HepG2 (cell line): ENCODE results near the gene APBB2. TPM values are rescaled to one million over a fixed set of nuclear protein-coding genes. Genes with fewer than 3 reads are reported as not detected.

Experiments used
- ATAC-seq: fragments of 200-7000 bp; cut with Tn5 transposase; 3 replicates; pipeline ENCODE4 v1.9.1; 2020; ENCODE audit warnings: mild to moderate bottlenecking, moderate library complexity
- Bru-seq: library from RNA; stranded (reverse); fragments of 400-500 nt; gene quantifications from one replicate; lab custom pipeline; 2021; lab: Mats Ljungman, UMichigan
- BruChase-seq, 2 experiments: library from RNA; stranded (reverse); fragments of 400-500 nt; gene quantifications; one replicate each; lab custom pipeline; 2021; lab: Mats Ljungman, UMichigan
- BruUV-seq: library from RNA; stranded (reverse); fragments of 400-500 nt; replicated peaks from 2 replicates; lab custom pipeline; 2021; lab: Mats Ljungman, UMichigan
- CTCF ChIA-PET: fragments of 300-600 bp; formaldehyde crosslinking; extraction: SDS; loops from one replicate; lab custom pipeline; 2021; ENCODE audit warnings: low total read pairs, inconsistent platforms, low intra/inter-chr PET ratio; lab: Yijun Ruan, JAX
- POLR2A ChIA-PET: fragments of 350-600 bp; sonication (Branson Sonifier 250); formaldehyde crosslinking; loops from one replicate; lab custom pipeline; 2020; ENCODE audit warnings: antibody characterized with exemption, inconsistent platforms; lab: Yijun Ruan, JAX
- DNase-seq: peaks from one replicate; pipeline ENCODE4 v3.0.0-alpha.2; 2015; ENCODE audit warnings: low spot score
- FAIRE-seq: peaks from 3 replicates; lab custom pipeline; 2011; peaks lifted over from hg19 to GRCh38; lab: Jason Lieb, UNC
- H2AFZ ChIP-seq: one replicate; pipeline ENCODE4 v1.6.1; 2011; ENCODE audit warnings: low read length, inconsistent platforms
- H3K27ac ChIP-seq: fragments of 300-600 bp; 3 replicates; pipeline ENCODE4 v1.8.0; 2011; ENCODE audit warnings: mixed run types, mild to moderate bottlenecking, mixed read lengths, low read length, inconsistent platforms; ENCODE audit not compliant: insufficient read depth; ENCODE audit errors: extremely low read length
- H3K27me3 ChIP-seq, 2 experiments: fragments of 200-600 bp in 1 of 2; 2 replicates in 1 of 2; 3 replicates in 1 of 2; pipeline versions ENCODE4 v1.6.0 to v1.8.0; 2011; ENCODE audit warnings: low read length in 2 of 2, mild to moderate bottlenecking in 2 of 2, moderate library complexity in 2 of 2, inconsistent platforms in 1 of 2; ENCODE audit not compliant: insufficient read depth in 2 of 2, control insufficient read depth in 1 of 2
- H3K36me3 ChIP-seq, 2 experiments: fragments of 200-600 bp in 1 of 2; replicated peaks in 1 of 2; 2 replicates in 1 of 2; 3 replicates in 1 of 2; pipeline versions ENCODE4 v1.5.1 to v1.8.0; 2011; ENCODE audit warnings: low read length in 2 of 2, inconsistent platforms in 1 of 2; ENCODE audit not compliant: insufficient read depth in 2 of 2, control insufficient read depth in 1 of 2
- H3K4me1 ChIP-seq: 2 replicates; pipeline ENCODE4 v1.5.1; 2012; ENCODE audit warnings: low read length, inconsistent platforms; ENCODE audit not compliant: insufficient read depth
- H3K4me2 ChIP-seq: 2 replicates; pipeline ENCODE4 v1.6.0; 2011; ENCODE audit warnings: low read depth, low read length, inconsistent platforms
- H3K4me3 ChIP-seq, 3 experiments: fragments of 200-600 bp in 1 of 3; sonication (generic), shearing (Covaris generic) in 1 of 3; replicated peaks in 1 of 3; 2 replicates each; pipeline ENCODE4 v1.5.1; 2011 to 2016; ENCODE audit warnings: low read length in 3 of 3, inconsistent platforms in 2 of 3, low read depth in 2 of 3, mild to moderate bottlenecking in 2 of 3, control low read depth in 1 of 3, mixed read lengths in 1 of 3; ENCODE audit not compliant: insufficient read depth in 1 of 3
- H3K79me2 ChIP-seq: one replicate; pipeline ENCODE4 v1.6.1; 2011; ENCODE audit warnings: low read length, inconsistent platforms; ENCODE audit not compliant: insufficient read depth
- H3K9ac ChIP-seq: 2 replicates; pipeline ENCODE4 v1.6.0; 2011; ENCODE audit warnings: mild to moderate bottlenecking, low read depth, low read length, inconsistent platforms; ENCODE audit not compliant: insufficient read depth
- H3K9me3 ChIP-seq: 2 replicates; pipeline ENCODE4 v1.5.1; 2012; ENCODE audit warnings: mild to moderate bottlenecking, low read length
- H4K20me1 ChIP-seq: 2 replicates; pipeline ENCODE4 v1.6.0; 2011; ENCODE audit warnings: inconsistent platforms, mild to moderate bottlenecking, low read length, moderate library complexity; ENCODE audit not compliant: insufficient read depth
- ARID5B ChIP-seq: IDR thresholded peaks from 2 replicates; pipeline ENCODE4 v1.4.0; 2020; ENCODE audit warnings: mild to moderate bottlenecking, missing genetic modification reagents
- CSRNP1 ChIP-seq: sonication (generic); formaldehyde crosslinking; IDR thresholded peaks from 2 replicates; pipeline ENCODE4 v1.8.1; 2023; ENCODE audit warnings: mild to moderate bottlenecking, missing genetic modification reagents
- DDIT3 ChIP-seq: sonication (generic); formaldehyde crosslinking; IDR thresholded peaks from 2 replicates; pipeline ENCODE4 v1.4.0; 2020; ENCODE audit warnings: mild to moderate bottlenecking, missing genetic modification reagents
- GABPA ChIP-seq, 2 experiments: IDR thresholded peaks; 2 replicates each; pipeline ENCODE4 v1.6.1; 2011 to 2016; ENCODE audit warnings: low read depth in 2 of 2, low read length in 1 of 2, missing biosample characterization in 1 of 2, missing genetic modification characterization in 1 of 2
- HDAC2 ChIP-seq: sonication (generic); formaldehyde crosslinking; IDR thresholded peaks from 2 replicates; pipeline ENCODE4 v1.4.0; 2020; ENCODE audit warnings: missing genetic modification reagents
- HDAC6 ChIP-seq: fragments of 200-600 bp; sonication (generic); IDR thresholded peaks from 2 replicates; pipeline ENCODE4 v1.7.0; 2017; ENCODE audit warnings: mild to moderate bottlenecking, antibody characterized with exemption, low read length, low read depth
- SAFB2 ChIP-seq: sonication (generic); formaldehyde crosslinking; IDR thresholded peaks from 2 replicates; pipeline ENCODE4 v1.5.1; 2020; ENCODE audit warnings: missing genetic modification reagents, low read depth, mild to moderate bottlenecking, borderline replicate concordance
- SMARCE1 ChIP-seq: fragments of 450-650 bp; IDR thresholded peaks from 2 replicates; pipeline ENCODE4 v1.6.1; 2017; ENCODE audit warnings: borderline replicate concordance
- ZNF256 ChIP-seq: sonication (generic); formaldehyde crosslinking; conservative IDR thresholded peaks from 2 replicates; pipeline ENCODE4 v1.4.0; 2020; ENCODE audit warnings: missing genetic modification reagents
- ZNF543 ChIP-seq: sonication (generic); formaldehyde crosslinking; IDR thresholded peaks from 2 replicates; pipeline ENCODE4 v1.4.0; 2020; ENCODE audit warnings: mild to moderate bottlenecking, missing genetic modification reagents
- WGBS: methylation state at CpG from one replicate; pipeline ENCODE4 v1.1.6; 2017; ENCODE audit warnings: low lambda C conversion rate; 5-methylcytosine and 5-hydroxymethylcytosine counted together
- in situ Hi-C: cut with HindIII; loops from 2 replicates; pipeline ENCODE4 v1.10.0; 2017; ENCODE audit warnings: low pct_unique_long_range_greater_than_20kb; ENCODE audit not compliant: extremely low pct_ligation_motif_present
- intact Hi-C: fragments of 100-400 bp; cut with micrococcal nuclease; formaldehyde crosslinking; loops from one replicate; pipeline ENCODE4 v1.10.0; 2022; ENCODE audit not compliant: unreplicated experiment
- long read RNA-seq, 2 experiments: library from RNA in 1 of 2; library from polyadenylated mRNA in 1 of 2; stranded (forward) in 1 of 2; unstranded in 1 of 2; transcript quantifications; one replicate each; pipeline ENCODE4 v2.0.0, GENCODE V29; 2019 to 2022
- polyA minus RNA-seq, 3 experiments: library from RNA; depleted of rRNA, polyadenylated mRNA; stranded (reverse); fragments of >200 nt; gene quantifications; 2 replicates each; pipeline ENCODE4 v1.2.3, GENCODE V29; 2011; ENCODE audit warnings: low replicate concordance in 1 of 3
- polyA plus RNA-seq, 8 experiments: library from polyadenylated mRNA; depleted of rRNA in 3 of 8; stranded (reverse) in 7 of 8; unstranded in 1 of 8; fragments of >200 nt; fragmentation: Illumina TruSeq in 4 of 8; extraction: Trizol in 4 of 8; gene quantifications; 2 replicates each; pipeline versions ENCODE4 v1.2.1 to v1.2.3, GENCODE V29; 2011 to 2016; ENCODE audit warnings: low read depth in 4 of 8, missing spikeins in 1 of 8, mixed read lengths in 1 of 8; ENCODE audit not compliant: insufficient read depth in 1 of 8
- total RNA-seq, 5 experiments: library from RNA; depleted of rRNA; stranded (reverse); fragments of >200 nt; fragmentation: Illumina TruSeq; extraction: Trizol; gene quantifications; 2 replicates each; pipeline ENCODE4 v1.2.3, GENCODE V29; 2016; ENCODE audit warnings: low read depth in 1 of 5

APBB2 gene
- total RNA-seq (2016; rRNA removed; fragmentation: Illumina TruSeq; extraction: Trizol) (17.0 and 19.7 TPM in 2 replicates), polyA plus RNA-seq (2011; rRNA removed) (9.7 and 11.7 TPM in 2 replicates), polyA minus RNA-seq (2011; rRNA and poly(A)+ RNA removed; ENCODE audit: low replicate concordance) (15.2 and 41.3 TPM in 2 replicates), Bru-seq, nascent RNA (percentile 69 among the genes with signal in this experiment), BruChase-seq, experiment 1, labeled RNA remaining after a 6-hour chase (percentile 64 among the genes with signal in this experiment), BruChase-seq, experiment 2, labeled RNA remaining after a 2-hour chase (percentile 64 among the genes with signal in this experiment)
- 14.9 and 15.5 TPM in 2 replicates for total RNA-seq (2016; cell fraction: cytosol; rRNA removed; fragmentation: Illumina TruSeq; extraction: Trizol; ENCODE audit: low read depth)
- 17.3 and 17.6 TPM in 2 replicates for total RNA-seq (2016; cell fraction: insoluble cytoplasmic fraction; rRNA removed; fragmentation: Illumina TruSeq; extraction: Trizol)
- 11.9 and 12.0 TPM in 2 replicates for total RNA-seq (2016; cell fraction: membrane; rRNA removed; fragmentation: Illumina TruSeq; extraction: Trizol)
- total RNA-seq (2016; cell fraction: nucleus; rRNA removed; fragmentation: Illumina TruSeq; extraction: Trizol): 35.0 and 35.4 TPM in 2 replicates
- polyA plus RNA-seq (2011; cell fraction: cytosol; rRNA removed): 10.4 and 11.7 TPM in 2 replicates
- polyA plus RNA-seq (2011; cell fraction: nucleus; rRNA removed): 20.4 and 21.7 TPM in 2 replicates
- polyA plus RNA-seq (2012): 8.9 and 9.8 TPM in 2 replicates
- 0.61 and 0.73 TPM in 2 replicates for polyA plus RNA-seq (2016; cell fraction: cytosol; fragmentation: Illumina TruSeq; extraction: Trizol; ENCODE audit: low read depth)
- 12.6 and 12.9 TPM in 2 replicates for polyA plus RNA-seq (2016; cell fraction: insoluble cytoplasmic fraction; fragmentation: Illumina TruSeq; extraction: Trizol; ENCODE audit: low read depth)
- polyA plus RNA-seq (2016; cell fraction: membrane; fragmentation: Illumina TruSeq; extraction: Trizol; ENCODE audit: low read depth): 3.0 and 3.5 TPM in 2 replicates
- 17.6 and 19.8 TPM in 2 replicates for polyA plus RNA-seq (2016; cell fraction: nucleus; fragmentation: Illumina TruSeq; extraction: Trizol; ENCODE audit: insufficient read depth, low read depth)
- polyA minus RNA-seq (2011; cell fraction: cytosol; rRNA and poly(A)+ RNA removed): 12.6 and 12.7 TPM in 2 replicates
- polyA minus RNA-seq (2011; cell fraction: nucleus; rRNA and poly(A)+ RNA removed): 42.4 and 49.7 TPM in 2 replicates
- long read RNA-seq, experiment 1, partial matches to known transcripts: 1 of 4 reads
- long read RNA-seq, experiment 1, other reads (novel, unspliced or antisense): 3 of 4 reads
- long read RNA-seq, experiment 2, partial matches to known transcripts: 0 of 17 reads
- long read RNA-seq, experiment 2, other reads (novel, unspliced or antisense): 17 of 17 reads

- DNase-seq (peak; percentile 94), FAIRE-seq (no peak)
- H2AFZ ChIP-seq: peak within 1 kb of the TSS; percentile 75
- TF ChIP-seq CSRNP1 (CRISPR knock-in tag) (no peak), DDIT3 (CRISPR knock-in tag) (no peak), ZNF256 (no peak), ARID5B (CRISPR knock-in tag) (peak; percentile 60), HDAC2 (peak; percentile 60), SAFB2 (no peak), HDAC6 (no peak), ZNF543 (CRISPR knock-in tag) (no peak; the same call in 1 of the 2 replicates), SMARCE1 (no peak), GABPA (IDR thresholded peaks at IDR 0.05; ENCODE audit: low read depth, low read length) (no peak), GABPA (CRISPR knock-in tag; IDR thresholded peaks at IDR 0.05; ENCODE audit: low read depth) (peak; percentile 59)
Observed at GRCh38 chr4:41214136-41214824, at the start of gene APBB2. Gene APBB2, minus strand, starts transcription at chr4:41214542. Its CDS starts 181,288 bp downstream, at chr4:41033254.

More at GRCh38 chr4:41214136-41214824, at the start of gene APBB2:
- Histone ChIP-seq H3K9ac (peak within 1 kb of the TSS; percentile 79), H3K4me2 (peak within 1 kb of the TSS; percentile 88), H3K4me1 (peaks cover 44% of the 10 kb centered on the region), H3K4me3 (peak within 1 kb of the TSS; percentile 81 to 94 (median 93)), H3K27me3 (peaks cover 0 to 3% of the 10 kb centered on the region in 2 experiments; a peak in 2 of 5 replicates), H3K9me3 (no peaks in the 10 kb centered on the region), H3K27ac (peak within 1 kb of the TSS; percentile 80), H3K79me2 (peaks cover 37% of the 10 kb centered on the region), H3K36me3 (no peaks in the 10 kb centered on the region), H4K20me1 (no peaks in the 10 kb centered on the region)
- in situ Hi-C loops (loop anchor here (10.0 kb wide), 1 partner anchor 89 kb away; no protein-coding TSS in a partner anchor), intact Hi-C loops (loop anchor here (1.0 to 5.0 kb wide), 6 partner anchors 37 to 287 kb away; no protein-coding TSS in a partner anchor)
- ATAC-seq: peak; percentile 85
- ChIA-PET POLR2A (interaction anchor here (0.6 to 3.5 kb wide), 10 partner anchors 15 to 290 kb away, joined by 3 to 40 read pairs (median 3); no protein-coding TSS in a partner anchor), CTCF (interaction anchor here (1.7 to 3.6 kb wide), 4 partner anchors 37 to 286 kb away, joined by 4 to 26 read pairs (median 18); no protein-coding TSS in a partner anchor)
- no TSS peak for BruUV-seq
- 2% methylated on average over 7 of the region's 71 CpGs for WGBS
